GM21381 (cell line): ENCODE results near the gene NPAS2.

Source experiments
- ATAC-seq: cut with Tn5 transposase; IDR thresholded peaks from one replicate; pipeline ENCODE4 v1.9.1; 2021; ENCODE audit warnings: mild to moderate bottlenecking, moderate library complexity; ENCODE audit not compliant: unreplicated experiment

The NPAS2 gene

GRCh38 chr2:100793220-100793619 is 26.7 kb upstream of the NPAS2 start:
- no peak for ATAC-seq

GRCh38 chr2:100793982-100794381 is 26.0 kb upstream of the NPAS2 start:
- no peak for ATAC-seq

GRCh38 chr2:100796499-100797100 is 23.3 kb upstream of the NPAS2 start:
- no peak for ATAC-seq

GRCh38 chr2:100799686-100800085 is 20.3 kb upstream of the NPAS2 start:
- ATAC-seq, result no peak

GRCh38 chr2:100800915-100801314 is 19.0 kb upstream of the NPAS2 start:
- ATAC-seq, result no peak

GRCh38 chr2:100801402-100801801 is 18.5 kb upstream of the NPAS2 start:
- no peak for ATAC-seq

- no peak for ATAC-seq
Observed at GRCh38 chr2:100802066-100802465, 17.9 kb upstream of the NPAS2 start.

GRCh38 chr2:100803334-100803733 is 16.6 kb upstream of the NPAS2 start:
- ATAC-seq, result no peak

- no peak for ATAC-seq
Observed at GRCh38 chr2:100806550-100806949, 13.4 kb upstream of the NPAS2 start.

- no peak for ATAC-seq
Observed at GRCh38 chr2:100807707-100808106, 12.2 kb upstream of the NPAS2 start.

GRCh38 chr2:100808582-100808981 is 11.4 kb upstream of the NPAS2 start:
- no peak for ATAC-seq

GRCh38 chr2:100809506-100809905 is 10.4 kb upstream of the NPAS2 start:
- ATAC-seq, result no peak

- no peak for ATAC-seq
Observed at GRCh38 chr2:100810603-100811145, 9.3 kb upstream of the NPAS2 start.

- ATAC-seq, result no peak
Observed at GRCh38 chr2:100812116-100812515, 7.8 kb upstream of the NPAS2 start.

GRCh38 chr2:100812573-100812972 is 7.4 kb upstream of the NPAS2 start:
- ATAC-seq, result no peak

- no peak for ATAC-seq
Observed at GRCh38 chr2:100813527-100813926, 6.4 kb upstream of the NPAS2 start.

GRCh38 chr2:100814043-100814442 is 5.9 kb upstream of the NPAS2 start:
- no peak for ATAC-seq

GRCh38 chr2:100814453-100814852 is 5.5 kb upstream of the NPAS2 start:
- no peak for ATAC-seq

GRCh38 chr2:100817388-100817985 is 2.5 kb upstream of the NPAS2 start:
- ATAC-seq, result no peak

- no peak for ATAC-seq
Observed at GRCh38 chr2:100818003-100818605, 1.8 kb upstream of the NPAS2 start.

- no peak for ATAC-seq
Observed at GRCh38 chr2:100818606-100819369, 1.2 kb upstream of the NPAS2 start.

GRCh38 chr2:100820273-100820522 is 259 bp downstream of the NPAS2 start:
- ATAC-seq, result no peak
